Measurements from ENCODE around the gene TRIOBP.

DNA sequence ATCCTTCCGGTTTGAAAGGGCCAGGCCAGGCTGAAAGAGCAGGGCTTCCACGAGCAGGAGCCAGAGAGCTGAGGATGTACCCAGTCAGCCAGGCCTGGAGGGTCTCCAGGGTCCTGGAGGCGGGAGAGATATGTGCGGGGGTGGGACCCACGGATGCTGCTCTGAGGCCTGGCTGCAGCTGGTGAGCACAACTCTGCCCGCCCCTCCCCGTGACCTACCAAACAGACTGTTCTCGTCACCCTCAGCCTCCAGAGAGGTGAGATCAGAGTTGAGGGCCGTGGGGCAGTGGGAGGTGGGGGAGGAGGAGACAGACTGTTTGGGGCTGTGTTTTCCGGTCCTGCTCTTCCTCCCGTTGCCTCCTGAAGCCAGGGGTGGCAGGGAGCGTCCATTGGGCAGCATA is 42.2 kb downstream of the TRIOBP start:
- TF ChIP-seq, protein P1, sequence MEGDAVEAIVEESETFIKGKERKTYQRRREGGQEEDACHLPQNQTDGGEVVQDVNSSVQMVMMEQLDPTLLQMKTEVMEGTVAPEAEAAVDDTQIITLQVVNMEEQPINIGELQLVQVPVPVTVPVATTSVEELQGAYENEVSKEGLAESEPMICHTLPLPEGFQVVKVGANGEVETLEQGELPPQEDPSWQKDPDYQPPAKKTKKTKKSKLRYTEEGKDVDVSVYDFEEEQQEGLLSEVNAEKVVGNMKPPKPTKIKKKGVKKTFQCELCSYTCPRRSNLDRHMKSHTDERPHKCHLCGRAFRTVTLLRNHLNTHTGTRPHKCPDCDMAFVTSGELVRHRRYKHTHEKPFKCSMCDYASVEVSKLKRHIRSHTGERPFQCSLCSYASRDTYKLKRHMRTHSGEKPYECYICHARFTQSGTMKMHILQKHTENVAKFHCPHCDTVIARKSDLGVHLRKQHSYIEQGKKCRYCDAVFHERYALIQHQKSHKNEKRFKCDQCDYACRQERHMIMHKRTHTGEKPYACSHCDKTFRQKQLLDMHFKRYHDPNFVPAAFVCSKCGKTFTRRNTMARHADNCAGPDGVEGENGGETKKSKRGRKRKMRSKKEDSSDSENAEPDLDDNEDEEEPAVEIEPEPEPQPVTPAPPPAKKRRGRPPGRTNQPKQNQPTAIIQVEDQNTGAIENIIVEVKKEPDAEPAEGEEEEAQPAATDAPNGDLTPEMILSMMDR (tag by site-specific recombination; IDR thresholded peaks at IDR 0.05) = no peak
- no peak for TF ChIP-seq ZNF510 (tag by site-specific recombination; IDR thresholded peaks at IDR 0.05; ENCODE audit: insufficient replicate concordance)
- TF ChIP-seq ZNF274 (IDR thresholded peaks at IDR 0.05; ENCODE audit: low read length) = no peak
- no peak for TF ChIP-seq ZNF274 (tag by site-specific recombination; IDR thresholded peaks at IDR 0.05; ENCODE audit: borderline replicate concordance)
- TF ChIP-seq, protein P2, sequence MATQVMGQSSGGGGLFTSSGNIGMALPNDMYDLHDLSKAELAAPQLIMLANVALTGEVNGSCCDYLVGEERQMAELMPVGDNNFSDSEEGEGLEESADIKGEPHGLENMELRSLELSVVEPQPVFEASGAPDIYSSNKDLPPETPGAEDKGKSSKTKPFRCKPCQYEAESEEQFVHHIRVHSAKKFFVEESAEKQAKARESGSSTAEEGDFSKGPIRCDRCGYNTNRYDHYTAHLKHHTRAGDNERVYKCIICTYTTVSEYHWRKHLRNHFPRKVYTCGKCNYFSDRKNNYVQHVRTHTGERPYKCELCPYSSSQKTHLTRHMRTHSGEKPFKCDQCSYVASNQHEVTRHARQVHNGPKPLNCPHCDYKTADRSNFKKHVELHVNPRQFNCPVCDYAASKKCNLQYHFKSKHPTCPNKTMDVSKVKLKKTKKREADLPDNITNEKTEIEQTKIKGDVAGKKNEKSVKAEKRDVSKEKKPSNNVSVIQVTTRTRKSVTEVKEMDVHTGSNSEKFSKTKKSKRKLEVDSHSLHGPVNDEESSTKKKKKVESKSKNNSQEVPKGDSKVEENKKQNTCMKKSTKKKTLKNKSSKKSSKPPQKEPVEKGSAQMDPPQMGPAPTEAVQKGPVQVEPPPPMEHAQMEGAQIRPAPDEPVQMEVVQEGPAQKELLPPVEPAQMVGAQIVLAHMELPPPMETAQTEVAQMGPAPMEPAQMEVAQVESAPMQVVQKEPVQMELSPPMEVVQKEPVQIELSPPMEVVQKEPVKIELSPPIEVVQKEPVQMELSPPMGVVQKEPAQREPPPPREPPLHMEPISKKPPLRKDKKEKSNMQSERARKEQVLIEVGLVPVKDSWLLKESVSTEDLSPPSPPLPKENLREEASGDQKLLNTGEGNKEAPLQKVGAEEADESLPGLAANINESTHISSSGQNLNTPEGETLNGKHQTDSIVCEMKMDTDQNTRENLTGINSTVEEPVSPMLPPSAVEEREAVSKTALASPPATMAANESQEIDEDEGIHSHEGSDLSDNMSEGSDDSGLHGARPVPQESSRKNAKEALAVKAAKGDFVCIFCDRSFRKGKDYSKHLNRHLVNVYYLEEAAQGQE (tag by site-specific recombination; IDR thresholded peaks at IDR 0.05) = no peak
- TF ChIP-seq ZNF366 (tag by site-specific recombination; conservative IDR thresholded peaks at IDR 0.05) = no peak
- TF ChIP-seq, protein P3, sequence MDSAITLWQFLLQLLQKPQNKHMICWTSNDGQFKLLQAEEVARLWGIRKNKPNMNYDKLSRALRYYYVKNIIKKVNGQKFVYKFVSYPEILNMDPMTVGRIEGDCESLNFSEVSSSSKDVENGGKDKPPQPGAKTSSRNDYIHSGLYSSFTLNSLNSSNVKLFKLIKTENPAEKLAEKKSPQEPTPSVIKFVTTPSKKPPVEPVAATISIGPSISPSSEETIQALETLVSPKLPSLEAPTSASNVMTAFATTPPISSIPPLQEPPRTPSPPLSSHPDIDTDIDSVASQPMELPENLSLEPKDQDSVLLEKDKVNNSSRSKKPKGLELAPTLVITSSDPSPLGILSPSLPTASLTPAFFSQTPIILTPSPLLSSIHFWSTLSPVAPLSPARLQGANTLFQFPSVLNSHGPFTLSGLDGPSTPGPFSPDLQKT (IDR thresholded peaks at IDR 0.05; ENCODE audit: borderline replicate concordance, low read depth, low read length) = no peak

All from HEK293 (cell line).